NK-92 (cell line): ENCODE data around the gene MGP.

Experiments
- DNase-seq: peaks from one replicate; lab custom pipeline; 2025; ENCODE audit not compliant: unreplicated experiment; lab: John Stamatoyannopoulos, UW

The MGP gene

GRCh38 chr12:14903386-14904098 is 17.9 kb upstream of the MGP start:
- no peak for DNase-seq

- DNase-seq, result no peak
Observed at GRCh38 chr12:14902465-14902864, 16.8 kb upstream of the MGP start.

GRCh38 chr12:14901228-14901562 is 15.5 kb upstream of the MGP start:
- DNase-seq, result no peak

DNA sequence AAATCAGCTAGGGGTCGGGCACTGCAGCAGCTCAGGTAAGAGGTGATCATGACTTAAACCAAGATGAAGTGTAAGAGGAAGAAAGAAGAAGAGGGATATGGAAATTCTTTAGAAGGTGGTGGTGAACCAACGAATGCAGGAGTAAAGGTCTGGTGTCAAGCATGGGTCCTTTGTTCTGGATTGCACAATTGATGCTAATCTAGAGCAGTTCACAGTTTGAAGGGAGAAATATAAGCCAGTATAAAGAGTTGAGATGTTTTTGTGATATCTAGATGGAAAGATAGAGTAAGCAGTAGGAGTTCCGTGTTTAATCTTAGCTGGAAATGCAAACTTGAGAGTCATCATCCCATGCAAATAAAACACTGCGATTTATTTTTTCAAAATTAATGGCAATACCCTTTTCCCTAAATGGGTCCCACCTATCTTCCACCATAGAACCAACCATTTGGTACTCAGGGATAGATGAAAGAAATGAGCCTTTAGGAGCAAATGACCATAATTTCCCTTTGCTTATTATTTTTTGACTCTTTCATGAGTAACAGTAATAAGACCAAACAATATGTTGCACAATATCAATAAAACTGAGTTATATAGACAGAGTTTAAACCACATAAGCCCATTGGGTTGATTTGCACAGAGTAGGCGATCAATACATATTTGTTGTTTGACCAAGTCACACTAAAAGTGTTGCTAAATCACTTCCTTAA is 15.0 kb upstream of the MGP start:
- no peak for DNase-seq

GRCh38 chr12:14896521-14897169 is 11.0 kb upstream of the MGP start:
- DNase-seq, result no peak

DNA sequence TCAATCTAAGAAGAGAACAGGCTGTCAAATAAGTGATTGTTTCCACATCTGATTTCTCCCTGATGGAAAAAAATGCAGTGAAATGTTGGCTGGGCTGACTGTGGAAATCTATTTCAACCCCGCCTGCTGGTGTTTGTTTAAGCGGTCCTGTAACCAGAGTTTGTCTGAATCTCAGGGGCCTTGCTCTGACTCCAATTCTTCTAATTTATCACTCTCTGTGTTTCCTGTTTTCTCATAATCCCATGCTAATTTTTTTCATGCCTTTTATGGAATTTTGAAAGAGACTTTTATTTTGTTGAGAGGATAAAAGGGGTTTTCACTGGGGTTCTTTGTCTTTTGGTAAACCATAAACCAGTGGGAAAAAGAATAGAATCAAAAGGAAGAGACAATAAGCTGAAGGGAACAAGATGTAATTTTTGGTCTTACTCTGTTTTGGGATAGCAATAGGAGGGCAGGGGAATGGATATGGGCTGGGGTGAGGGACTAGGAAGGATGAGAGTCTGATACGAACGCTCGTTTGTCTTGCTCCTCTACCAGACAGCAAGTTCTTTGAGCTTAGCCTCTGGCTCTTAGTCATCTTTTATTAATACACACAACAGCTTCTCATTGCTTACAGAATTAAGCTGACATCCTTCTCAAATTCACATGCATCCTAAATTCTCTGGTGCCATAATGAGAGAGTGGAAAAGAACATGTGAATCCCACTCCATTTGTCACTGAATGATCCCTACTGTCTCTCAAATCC is 8.0 kb upstream of the MGP start:
- DNase-seq, result no peak

DNA sequence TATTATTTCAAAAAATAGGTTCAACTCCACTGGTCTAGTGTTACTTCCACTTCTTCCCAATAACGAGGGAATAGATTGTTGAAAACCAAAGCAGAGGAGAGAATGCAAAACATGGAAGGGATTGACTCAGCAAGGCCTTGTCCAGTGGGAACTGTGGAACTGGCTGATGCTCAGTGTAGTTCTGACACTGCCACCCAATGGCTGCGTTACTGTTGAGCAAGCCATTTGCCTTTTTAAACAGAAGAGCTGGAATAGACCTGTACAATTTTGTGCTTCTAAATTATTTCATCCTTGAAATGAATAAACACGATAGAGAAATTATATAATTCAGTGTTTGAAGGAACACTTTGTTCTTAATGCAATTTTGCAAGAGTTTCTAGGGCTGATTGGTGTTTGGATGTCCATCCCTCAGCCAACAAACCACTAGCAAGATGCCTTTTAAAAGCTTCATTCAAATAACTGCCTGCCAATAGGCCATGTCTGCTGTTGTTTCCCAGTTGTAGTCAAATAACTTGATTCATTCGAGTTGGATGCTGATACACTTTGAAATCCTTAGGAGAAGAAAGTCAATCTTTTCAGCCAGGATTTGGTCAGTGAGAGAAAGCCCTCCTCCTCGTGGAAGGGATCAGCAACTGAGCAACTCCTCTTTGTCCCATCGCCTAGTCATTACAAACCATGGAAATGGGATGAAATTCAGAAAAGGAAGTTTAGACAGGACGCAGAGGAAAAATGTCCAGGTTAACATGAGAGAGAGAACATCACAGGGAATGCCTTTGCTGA is 7.3 kb upstream of the MGP start:
- no peak for DNase-seq

DNA sequence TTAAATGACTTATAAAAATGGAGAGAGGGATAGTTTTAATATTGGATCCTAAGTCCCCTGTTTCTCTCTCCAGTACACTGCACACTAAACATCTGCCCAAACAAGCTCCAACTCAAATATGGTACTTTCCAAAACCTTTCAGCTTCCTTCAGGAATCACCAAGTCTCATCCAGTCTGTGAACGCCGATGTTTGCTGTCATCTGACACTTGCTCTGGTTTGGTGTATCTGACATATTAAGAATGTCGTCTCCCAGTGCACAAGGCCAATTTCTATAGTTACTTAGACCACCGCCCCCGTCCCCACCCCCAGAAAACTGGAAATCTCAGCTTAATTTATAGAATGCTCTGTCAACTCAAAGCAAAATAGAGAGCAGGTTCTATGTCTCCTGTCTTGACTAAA is 5.0 kb upstream of the MGP start:
- no peak for DNase-seq

GRCh38 chr12:14886271-14886670 is 617 bp upstream of the MGP start:
- DNase-seq, result no peak

- no peak for DNase-seq
Observed at GRCh38 chr12:14884458-14884878, 1.2 kb downstream of the MGP start.

- DNase-seq, result no peak
Observed at GRCh38 chr12:14883686-14884085, 2.0 kb downstream of the MGP start.

DNA sequence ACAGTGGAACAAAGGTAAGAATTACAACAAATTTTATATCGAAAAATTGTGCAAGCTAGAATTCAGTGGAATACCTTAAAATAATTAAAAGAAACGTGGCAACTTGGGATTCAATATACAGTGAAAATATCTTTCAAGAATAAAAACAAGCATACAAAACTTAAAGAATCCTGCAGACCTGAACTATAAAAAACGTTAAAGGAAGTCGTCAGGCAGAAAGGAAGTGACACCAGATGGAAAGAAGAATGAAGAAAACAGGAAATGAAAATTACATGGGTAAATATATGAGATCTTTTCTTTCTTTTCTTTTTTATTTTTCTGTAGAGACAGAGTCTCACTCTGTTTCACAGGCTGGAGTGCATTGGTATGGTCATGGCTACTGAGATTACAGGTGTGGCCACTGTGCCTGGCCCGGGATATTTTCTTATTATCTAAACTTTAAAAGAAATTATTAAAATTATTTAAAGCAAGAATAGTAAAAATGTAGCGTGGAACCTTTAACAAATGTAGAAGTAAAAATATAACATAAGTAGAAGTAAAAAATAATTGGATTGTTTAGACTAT is 4.7 kb downstream of the MGP start:
- no peak for DNase-seq

- no peak for DNase-seq
Observed at GRCh38 chr12:14879222-14879933, 6.3 kb downstream of the MGP start.

GRCh38 chr12:14878488-14878887 is 7.2 kb downstream of the MGP start:
- no peak for DNase-seq

DNA sequence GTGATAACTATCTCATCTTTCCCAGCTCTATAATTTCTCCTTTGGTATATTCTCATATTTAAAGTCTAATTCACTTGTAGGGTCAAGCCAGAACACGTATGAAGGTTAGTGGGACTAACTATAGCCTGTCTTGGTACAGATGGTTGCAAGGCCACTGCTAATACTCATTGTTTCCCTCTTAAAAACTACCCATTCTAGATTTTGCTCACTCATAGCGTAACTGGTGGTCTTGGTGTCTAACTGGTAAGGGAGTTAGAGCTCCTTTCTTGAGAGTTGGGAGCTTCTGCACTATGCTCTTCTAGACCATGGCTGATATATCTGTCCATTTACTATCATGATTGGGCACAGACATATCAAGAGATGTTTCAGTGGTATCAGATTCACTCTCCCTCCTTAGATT is 8.8 kb downstream of the MGP start:
- no peak for DNase-seq

GRCh38 chr12:14874882-14875281 is 10.8 kb downstream of the MGP start:
- DNase-seq, result no peak

GRCh38 chr12:14873440-14874185 is 12.0 kb downstream of the MGP start:
- DNase-seq, result no peak

DNA sequence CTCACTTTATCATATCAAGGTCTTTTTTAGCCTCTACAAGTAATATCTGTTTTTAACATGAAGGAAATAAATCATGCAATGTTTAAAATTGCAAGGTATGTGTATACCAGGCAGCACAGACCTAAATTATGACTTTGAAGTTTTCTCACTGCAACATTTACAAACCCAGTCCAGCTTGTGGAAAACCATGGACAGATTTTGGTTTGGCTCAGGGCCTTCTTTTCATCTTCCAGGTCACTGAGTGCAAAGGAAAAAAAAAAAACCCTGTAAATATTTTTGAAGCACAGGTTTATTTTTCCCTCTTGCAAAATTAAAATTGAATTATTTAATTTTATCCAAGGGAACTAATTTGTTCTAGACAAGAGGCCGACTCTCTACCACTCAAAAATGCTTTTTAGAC is 13.8 kb downstream of the MGP start:
- no peak for DNase-seq

DNA sequence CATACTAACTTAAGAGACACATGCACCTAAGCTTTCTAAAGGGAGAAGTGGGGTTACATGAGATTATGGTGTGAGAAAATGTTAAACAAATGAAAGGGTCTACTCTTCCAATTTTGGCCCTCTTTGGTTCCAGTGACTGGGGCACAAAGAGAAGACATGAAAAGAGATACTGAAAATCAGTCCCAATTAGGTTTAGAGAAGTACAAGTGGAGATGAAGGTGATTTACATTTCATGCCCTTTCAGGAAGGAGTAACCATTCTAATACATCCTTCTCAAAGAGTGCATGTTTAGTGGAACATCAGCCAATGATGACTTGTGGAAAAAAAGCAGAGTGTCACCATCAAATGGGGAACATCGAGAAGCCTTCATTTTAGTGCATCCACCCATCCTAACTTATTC is 14.4 kb downstream of the MGP start:
- no peak for DNase-seq
